Hematopoietic multipotent progenitor cell treated with erythropoietin and hydrocortisone succinate and interleukin-3 and kit ligand, for 8 days (in vitro differentiated cells): ENCODE results near the gene FBXO17.
"Not testable (repeated sequence)": the region's sequence is repeated elsewhere in the genome, so short reads cannot be mapped to it uniquely, and the experiment has no call there.

Source experiments
- DNase-seq: peaks from one replicate; pipeline ENCODE4 v3.0.0-alpha.2; 2015

Gene FBXO17, protein sequence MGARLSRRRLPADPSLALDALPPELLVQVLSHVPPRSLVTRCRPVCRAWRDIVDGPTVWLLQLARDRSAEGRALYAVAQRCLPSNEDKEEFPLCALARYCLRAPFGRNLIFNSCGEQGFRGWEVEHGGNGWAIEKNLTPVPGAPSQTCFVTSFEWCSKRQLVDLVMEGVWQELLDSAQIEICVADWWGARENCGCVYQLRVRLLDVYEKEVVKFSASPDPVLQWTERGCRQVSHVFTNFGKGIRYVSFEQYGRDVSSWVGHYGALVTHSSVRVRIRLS

DNA sequence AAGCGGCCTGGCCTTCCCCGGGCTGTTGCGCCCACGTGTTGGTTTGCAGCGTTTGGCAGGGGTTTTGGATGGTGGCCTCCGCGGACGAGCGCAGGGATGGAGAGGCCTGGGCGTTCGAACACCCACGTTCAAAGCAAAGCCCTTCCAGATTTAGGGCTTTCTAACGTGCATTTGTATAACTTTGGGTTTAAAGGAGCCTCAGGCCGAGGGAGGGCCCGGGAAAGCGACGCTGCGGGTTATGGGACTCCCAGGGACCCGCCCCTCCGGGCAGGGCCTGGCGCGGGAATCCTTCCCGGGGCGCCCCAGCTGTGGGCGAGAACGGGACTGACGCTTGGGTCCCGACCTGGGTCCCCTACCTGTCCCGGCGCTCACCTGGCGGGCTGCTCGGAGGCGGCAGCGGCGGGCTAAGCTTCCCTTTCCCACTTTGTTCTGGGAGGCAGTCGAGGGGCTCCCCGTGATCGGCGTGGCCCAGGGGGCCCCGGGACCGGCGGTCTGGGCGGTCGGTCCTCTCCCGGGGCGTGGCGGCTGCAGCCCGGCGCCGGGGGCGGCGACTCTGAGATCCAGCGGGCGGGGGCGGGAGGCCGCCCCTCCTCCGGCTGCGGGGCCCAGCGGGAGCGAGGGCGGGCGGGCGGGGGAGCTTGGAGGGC, at the start of gene FBXO17:
TSS of gene FBXO17 (minus strand) at position 529 of the 647 bp plus-strand sequence. CDS start 25,423 bp downstream, outside the sequence.
- no peak for DNase-seq

DNA sequence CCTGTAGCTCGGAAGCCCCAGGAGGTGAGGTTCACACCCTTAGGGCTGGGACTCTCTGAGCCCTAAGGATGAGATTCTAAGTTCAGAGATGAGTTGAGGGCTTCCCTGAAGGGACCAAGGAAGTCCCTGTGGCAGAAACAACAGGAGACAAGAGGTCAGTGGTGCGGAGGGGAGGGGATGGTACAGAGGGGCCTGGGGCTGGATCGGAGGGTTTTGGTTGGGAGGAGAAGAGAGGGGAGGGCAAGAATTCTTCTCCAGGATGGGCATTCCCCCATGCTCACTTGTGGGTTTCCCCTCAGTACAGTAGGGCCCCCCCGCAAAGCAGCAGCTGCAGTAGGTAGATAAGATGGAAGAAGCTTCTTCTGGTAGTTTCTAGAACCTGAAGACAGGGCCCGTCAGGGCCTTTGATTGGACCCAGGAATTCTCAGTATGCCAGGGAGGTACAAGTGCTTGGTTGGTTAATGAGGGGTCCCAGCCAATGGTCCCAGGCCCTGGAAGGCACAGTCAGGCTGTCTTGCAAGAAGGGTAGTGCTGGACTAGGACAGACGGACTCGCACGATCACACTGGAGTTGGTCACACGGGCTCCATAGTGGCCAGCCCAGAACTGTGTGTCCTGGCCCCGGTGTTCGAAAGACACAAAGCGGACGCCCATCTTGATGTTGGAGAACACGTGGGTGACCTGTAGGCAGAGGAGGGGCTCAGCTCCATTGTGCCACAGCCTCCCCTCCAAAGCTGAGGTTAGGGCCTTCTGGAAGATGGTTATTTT, 49.5 kb upstream of the FBXO17 start:
- no peak for DNase-seq

DNA sequence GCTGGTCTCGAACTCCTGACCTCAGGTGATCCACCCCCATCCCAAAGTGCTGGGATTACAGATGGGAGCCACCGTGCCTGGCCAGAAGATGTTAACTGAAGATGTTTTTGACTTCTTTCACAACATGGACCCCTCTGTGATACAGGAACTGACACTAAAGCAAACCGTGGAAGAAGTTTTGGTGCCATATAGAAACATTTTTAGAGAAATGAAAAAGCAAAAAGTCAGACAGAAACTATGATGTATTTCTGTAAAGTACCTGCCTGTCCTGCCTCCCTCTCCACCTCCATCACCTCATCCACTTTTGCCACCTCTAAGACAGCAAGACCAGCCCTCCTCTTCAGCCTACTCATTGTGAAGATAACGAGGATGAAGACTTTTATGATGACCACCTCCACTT, 45.5 kb upstream of the FBXO17 start:
- DNase-seq: no peak

DNA sequence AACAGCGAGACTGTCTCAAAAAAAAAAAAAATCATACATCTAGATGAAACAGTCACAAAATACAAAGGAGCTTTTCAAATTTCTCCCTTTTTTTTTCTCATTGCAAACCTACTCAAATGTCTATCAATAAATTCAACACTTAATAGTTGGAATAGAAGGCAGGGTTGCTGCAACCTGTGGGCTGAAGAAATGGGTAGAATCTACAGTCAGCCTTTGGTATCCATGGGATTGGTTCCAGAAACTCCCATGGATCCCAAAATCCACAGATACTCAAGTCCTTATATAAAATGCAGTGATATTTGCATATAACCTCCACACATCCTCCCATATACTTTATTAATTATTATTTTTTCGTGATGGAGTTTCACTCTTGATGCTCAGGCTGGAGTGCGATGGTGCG, 42.1 kb upstream of the FBXO17 start:
- DNase-seq: no peak

DNA sequence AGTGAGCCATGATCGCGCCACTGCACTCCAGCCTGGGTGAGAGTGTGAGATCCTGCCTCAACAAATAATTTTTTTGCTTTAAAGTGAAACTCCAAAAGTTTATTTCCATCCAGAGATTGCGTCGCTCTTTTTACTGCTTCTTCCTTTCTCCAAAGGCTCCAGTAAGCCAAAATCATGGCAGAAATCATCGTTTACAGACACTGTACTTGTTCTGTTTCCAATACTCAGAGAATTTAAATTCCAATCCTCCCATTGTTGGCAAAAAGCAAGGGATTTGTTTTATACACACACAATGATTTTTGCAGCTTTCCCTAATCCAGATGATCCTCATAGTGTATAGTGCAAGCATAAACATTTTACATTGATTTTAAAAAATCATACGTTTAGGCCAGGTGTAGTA, 41.5 kb upstream of the FBXO17 start:
- no peak for DNase-seq

DNA sequence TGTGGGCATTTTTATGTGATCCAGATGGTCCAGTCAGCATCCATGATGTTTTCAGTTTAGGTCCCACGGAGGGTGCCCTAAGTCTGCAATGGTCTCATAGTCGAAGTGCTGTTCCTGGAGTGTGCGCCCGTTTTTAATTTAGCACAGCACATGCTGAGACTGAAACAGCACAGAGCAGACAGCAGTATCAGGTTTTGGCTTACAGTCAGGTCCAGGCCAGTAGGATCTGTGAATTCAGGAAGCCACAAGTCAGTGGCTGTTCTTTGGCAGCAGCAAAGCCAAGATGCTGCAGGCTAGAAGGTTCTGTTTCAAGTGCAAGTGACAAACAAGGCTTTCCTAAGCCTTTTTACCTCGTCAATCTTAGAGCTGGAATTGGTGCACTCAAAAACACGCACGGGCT, 38.5 kb upstream of the FBXO17 start:
- DNase-seq: no peak

DNA sequence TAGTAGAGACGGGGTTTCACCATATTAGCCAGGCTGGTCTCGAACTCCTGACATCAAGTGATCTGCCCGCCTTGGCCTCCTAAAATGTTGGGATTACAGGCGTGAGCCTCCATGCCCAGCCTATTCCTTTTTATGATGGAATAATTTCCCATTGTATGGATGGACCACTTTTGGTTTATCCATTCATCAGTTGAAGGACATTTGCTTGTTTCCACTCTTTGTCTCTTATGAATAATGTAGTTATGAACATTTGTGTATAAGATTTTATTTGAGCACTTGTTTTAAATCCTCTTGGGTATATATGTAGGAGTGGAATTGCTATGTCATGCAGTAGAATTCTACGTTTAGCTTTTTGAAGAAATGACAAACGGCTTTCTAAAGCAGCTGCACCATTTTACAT, 33.5 kb upstream of the FBXO17 start:
- no peak for DNase-seq

DNA sequence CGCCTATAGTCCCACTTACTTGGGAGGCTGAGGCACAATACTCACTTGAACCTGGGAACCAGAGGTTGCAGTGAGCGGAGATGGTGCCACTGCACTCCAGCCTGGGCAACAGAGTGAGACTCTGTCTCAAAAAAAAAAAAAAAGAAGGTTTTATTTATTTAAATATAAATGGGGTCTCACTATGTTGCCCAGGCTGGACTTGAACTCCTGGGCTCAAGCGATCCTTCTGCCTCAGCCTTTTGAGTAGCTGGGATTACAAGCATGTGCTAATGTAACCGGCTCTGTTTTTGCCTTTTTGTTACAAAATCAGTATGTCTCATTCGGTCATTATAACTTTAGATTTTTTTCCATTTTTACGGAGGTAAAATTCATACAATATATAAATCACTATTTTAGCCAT, 32.6 kb upstream of the FBXO17 start:
- DNase-seq: no peak

DNA sequence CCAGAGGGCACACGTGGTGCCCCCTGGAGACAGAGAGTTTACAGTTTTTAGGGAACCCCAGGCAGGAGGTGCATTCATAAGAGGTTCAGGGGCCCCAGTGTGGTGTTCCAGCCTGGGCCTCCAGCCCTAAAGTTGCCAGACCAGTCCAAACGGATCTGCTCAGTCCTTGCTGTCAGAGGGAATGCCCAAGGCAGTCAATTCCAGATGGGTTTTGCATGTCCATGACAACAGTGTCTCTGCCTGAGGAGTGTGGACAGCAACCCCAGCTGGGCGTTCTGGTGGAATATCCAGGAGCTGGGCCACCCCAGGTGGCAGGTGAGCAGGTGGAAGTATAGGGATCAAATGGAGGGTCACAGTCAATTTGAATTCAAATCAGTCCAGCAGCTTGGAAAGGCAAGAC, 31.6 kb upstream of the FBXO17 start:
- no peak for DNase-seq

DNA sequence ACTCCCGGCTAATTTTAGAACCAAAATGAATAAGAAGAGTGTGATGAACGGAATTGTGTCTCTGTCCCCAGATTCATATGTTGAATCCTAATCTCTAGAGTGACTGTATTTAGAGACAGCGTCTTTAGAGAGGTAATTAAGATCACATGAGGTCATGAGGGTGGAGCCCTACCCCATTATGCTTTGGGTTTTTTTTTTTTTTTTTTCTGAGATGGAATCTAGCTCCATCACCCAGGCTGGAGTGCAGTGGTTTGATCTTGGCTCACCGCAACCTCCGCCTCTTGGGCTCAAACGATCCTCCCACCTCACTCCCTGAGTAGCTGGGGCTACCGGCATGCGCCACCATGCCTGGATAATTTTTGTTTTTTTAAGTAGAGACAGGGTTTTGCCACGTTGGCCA, 28.9 kb upstream of the FBXO17 start:
- DNase-seq: no peak

DNA sequence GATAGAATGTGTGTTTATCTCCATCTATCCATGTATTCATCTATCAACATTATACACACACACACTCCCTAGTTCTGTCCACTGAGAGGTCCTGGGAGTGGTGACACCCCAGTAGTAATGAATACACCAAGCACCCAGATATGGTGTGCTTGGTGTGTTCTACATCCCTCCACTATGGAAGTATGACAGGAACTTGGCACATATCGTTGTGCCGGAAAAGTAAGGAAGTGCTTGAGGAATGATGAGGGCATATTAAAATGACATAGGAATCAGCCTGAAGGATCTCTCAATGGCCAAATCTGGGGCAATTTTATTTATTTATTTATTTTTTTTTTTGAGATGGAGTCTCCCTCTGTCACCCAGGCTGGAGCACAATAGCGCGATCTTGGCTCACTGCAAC, 28.3 kb upstream of the FBXO17 start:
- no peak for DNase-seq

DNA sequence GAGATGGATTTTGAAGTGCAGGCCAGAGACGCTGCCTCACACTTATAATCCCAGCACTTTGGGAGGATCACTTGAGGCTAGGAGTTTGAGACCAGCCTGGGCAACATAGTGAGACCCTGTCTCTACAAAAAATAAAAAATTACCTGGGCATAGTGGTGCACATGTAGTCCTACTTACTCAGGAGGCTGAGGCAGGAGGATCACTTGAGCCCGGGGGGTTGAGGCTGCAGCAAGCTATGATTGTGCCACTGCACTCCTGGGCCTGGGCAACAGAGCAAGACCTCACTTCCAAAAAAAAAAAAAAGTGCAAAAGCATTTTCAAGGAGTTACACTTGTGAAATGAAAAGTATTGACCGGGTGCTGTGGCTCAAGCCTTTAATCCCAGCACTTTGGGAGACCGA, 27.6 kb upstream of the FBXO17 start:
- no peak for DNase-seq

DNA sequence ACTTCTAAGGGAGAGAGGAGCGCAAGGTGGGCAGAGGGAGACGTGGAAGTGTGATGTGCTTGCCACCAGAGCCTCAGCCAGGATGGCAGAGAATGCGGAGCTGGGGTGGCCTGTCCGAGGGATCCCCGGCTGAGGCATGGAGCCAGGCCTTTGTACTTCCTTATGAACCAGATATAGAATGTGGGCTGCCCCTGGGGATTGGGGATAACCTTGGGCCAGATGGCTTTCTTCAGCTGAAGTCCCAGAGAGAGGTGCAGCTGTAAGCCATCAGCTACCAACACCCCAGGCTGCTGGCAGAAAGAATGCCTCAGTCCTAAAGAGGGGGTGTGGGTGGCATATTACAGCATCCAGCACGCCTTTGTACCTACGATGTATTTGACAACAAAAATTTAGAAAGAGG, 25.5 kb upstream of the FBXO17 start:
- no peak for DNase-seq

DNA sequence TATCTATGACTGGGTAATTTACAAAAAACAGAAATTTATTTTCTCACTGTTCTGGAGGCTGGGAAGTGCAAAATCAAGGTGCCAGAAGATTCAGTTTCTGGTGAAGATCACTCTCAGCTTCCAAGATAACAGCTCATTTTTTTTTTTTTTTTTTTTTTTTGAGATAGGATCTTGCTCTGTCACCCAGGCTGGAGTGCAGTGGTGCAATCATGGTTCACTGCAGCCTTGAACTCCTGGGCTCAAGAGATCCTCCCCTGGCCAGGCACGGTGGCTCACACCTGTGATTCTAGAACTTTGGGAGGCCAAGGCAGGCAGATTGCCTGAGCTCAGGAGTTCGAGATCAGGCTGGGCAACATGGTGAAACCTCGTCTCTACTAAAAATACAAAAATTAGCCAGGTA, 22.0 kb upstream of the FBXO17 start:
- DNase-seq: not testable (repeated sequence)

DNA sequence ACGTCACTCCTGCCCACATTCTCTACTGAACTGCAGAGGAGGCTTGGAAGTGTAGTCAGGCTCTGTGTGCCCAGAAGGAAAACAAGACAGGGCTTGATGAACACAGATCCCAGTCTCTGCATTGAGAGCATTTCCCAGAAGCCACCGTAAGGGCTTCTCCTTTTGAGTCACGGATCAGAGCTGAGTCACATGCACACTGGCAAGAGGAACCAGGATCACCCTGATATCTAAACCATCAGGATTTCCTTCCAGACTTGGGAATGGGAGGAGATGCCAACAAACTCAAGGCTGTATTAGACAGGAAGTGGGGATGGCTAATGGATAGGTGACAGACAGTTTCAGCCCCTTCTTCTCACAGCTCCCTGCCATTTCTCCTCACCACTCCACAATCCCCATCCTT, 17.7 kb upstream of the FBXO17 start:
- no peak for DNase-seq

DNA sequence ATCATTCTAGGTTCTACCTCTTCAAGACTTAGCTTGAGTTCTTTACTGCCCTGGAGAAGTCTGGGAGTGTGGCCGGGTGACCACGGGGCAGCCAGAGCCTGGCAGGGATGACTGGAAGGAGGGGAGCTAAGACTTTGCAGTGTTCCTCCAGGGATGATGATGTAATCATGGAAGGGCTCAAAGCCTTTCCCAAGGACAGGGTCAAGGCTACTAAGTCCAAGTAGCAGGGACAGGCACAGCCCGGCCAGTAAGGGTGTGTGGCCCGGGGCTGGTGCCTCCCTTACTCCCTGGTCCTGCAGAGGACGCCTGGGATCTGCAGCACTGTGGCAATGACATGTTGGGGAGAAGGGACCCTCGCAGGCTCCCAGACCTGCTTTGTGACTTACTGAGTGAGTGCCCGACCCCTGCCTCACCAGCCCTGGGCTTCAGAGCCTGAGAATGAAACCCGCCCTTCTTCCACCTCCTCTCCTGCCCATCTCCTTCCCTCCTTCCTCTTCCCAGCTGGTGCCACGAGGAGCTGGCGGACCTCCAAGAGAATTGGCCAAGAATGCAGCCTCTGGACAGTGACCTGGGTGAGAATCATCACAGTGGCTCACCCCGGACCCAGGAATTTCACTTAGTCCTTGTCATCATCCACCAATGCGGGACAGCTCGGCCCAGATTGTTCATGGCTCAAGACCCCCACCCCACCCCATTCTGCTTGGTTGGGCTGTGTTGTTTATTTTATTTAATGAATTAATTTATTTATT, 15.6 kb upstream of the FBXO17 start:
- no peak for DNase-seq

DNA sequence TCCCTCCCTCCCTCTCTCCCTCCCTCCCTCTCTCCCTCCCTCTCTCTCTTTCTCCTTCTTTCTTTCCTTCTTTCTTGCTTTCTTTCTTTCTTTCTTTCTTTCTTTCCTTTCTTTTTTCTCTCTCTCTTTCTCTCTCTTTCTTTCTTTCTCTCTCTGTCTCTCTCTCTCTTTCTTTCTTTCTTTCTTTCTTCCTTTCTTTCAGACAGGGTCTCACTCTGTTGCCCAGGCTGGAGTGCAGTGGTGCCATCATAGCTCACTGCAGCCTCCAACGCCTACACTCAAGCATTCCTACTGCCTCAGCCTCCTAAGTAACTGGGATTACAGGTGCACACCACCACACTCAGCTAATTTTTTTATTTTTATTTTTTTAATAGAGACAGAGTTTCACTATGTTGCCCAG, 14.1 kb upstream of the FBXO17 start:
- not testable (repeated sequence) for DNase-seq

DNA sequence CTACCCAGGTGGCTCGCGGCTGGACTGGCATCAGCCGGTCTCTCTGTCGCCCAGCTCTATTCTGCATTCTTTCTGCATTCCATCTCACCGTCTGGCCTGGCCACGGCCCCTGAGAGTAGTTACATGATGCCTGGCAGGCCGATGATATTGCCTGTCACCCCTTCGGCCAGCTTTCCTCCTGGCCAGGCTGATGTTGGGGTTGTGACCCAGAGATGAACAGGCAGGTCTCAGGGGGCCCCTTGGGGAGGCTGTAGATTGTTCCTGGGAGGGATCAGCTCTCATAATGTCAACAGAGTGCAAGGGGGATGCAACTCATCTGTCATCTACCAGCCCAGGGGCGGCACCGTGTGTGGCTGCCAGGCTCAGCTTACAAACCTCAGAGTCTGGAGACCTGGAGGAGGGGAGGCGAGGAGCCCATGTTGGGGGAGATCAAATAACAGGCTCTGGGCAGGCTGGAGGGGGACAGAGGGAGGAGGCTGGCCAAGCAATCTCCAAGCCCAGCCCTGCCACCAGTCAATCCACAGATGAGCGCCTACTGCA, 13.6 kb upstream of the FBXO17 start:
- DNase-seq: no peak

DNA sequence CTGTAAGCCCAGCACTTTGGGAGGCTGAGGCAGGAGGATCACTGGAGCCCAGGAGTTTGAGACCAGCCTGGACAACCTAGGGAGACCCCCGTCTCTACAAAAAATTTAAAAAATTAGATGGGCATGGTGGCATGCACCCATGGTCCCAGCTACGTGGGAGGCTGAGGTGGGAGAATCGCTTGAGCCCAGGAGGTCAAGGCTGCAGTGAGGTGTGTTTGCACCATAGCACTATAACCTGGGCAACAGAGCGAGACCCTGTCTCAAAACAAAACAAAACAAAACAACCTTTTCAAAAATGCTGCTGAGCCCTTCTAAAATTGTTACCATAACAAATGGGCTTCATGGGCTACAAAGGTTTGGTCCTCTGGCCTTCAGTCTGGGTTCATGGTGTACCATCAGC, 13.1 kb upstream of the FBXO17 start:
- DNase-seq: not testable (repeated sequence)

DNA sequence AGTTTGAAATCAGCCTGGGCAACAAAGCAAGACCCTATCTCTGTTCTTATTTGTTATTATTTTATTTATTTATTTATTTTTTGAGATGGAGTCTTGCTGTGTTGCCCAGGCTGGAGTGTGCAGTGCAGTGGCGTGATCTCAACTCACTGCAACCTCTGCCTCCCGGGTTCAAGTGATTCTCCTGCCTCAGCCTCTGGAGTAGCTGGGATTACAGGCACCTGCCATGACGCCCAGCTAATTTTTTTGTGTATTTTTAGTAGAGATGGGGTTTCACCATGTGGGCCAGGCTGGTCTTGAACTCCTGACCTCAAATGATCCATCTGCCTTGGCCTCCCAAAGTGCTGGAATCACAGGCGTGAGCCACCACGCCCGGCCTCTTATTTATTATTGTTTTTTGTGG, 12.2 kb upstream of the FBXO17 start:
- not testable (repeated sequence) for DNase-seq

DNA sequence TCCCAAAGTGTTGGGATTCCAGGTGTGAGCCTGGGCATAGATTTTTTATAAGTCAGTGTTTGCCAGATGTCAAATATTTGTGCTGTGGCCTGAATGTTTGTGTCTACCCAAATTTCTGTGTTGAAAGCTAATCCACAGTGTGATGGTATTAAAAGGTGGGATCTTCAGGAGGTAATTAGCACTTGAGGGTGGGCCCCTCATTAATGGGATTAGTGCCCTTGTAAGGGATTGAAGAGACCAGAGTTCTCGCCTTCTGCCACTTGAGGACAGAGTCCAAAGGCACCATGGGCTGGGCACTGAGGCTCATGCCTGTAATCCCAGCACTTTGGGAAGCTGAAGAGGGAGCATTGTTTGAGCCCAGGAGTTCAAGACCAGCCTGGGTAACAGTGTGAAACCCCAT, 9.7 kb upstream of the FBXO17 start:
- no peak for DNase-seq

DNA sequence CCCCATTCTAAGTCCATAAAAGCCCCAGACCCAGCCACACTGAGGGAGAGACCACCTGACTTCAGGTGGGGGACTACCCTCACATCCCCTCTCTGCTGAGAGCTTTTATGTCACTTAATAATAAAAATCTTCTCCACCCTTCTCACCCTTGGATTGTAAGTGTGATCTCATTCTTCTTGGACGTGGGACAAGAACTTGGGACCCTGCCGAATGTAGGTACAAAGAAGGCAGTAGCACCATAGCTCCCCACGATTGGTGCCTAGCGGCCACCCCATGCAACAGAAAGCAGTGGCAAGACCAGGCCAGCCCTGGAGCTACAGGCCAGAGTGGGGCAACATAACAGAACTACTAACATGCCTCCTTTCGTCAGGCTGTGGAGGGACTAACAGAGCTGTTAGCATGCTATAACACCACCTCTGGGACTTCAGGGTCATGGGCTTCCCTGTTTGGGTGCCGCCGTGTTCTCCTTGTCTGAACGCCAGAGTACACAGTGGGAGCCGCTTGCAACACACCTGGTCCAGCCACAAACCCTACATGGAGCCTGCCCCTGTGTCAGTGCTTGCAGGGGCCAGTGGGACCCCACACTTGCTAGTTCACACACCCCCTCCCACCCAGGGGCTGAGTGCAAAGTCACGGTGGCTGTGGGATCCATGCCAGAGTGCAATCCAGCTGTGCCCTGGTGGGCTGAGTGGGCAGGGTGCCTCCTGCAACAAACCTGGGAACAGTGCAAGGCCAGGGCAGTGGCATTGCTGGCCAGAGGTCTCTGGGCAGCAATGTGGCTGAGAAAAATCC, 5.2 kb upstream of the FBXO17 start:
- DNase-seq: no peak
